SK-N-MC (cell line): ENCODE results near the gene LTB4R.

Source experiments
- EZH2 ChIP-seq: fragments of 200-600 bp; sonication (generic); IDR thresholded peaks from one replicate; pipeline ENCODE4 v1.6.1; 2017; ENCODE audit warnings: antibody characterized with exemption
- FOXP2 ChIP-seq: optimal IDR thresholded peaks from 2 replicates; pipeline ENCODE3; 2011; ENCODE audit warnings: mild to moderate bottlenecking, moderate library complexity; ENCODE audit not compliant: insufficient read depth; ENCODE audit errors: extremely low read length, control extremely low read depth
- POLR2AphosphoS5 ChIP-seq: IDR thresholded peaks from 2 replicates; pipeline ENCODE4 v1.6.1; 2012; ENCODE audit warnings: mild to moderate bottlenecking, low read depth, low read length, borderline replicate concordance

DNA sequence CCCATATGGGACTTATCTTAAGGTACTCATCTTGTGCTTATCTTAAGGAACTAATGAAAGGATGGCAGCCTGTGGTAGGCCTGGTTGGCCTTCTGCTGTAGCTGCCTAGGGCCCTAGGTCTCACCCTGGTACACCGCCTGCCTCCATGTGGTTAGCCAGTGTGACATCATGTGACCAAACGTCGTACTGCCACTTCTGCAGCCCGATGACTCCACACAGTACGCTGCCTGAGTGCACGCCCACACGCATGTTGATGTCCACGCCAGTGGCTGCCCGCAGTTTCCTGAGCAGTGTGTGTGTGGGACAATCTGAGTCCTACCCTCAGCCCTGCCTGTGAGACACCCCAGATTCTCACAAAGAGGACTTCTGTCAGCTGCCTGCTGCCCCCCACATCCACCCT lies 18.4 kb downstream of the LTB4R start:
- TF ChIP-seq EZH2 (no peak), POLR2AphosphoS5 (no peak), FOXP2 (no peak)
